ENCODE data around the gene CBX6.

CBX6 gene

DNA sequence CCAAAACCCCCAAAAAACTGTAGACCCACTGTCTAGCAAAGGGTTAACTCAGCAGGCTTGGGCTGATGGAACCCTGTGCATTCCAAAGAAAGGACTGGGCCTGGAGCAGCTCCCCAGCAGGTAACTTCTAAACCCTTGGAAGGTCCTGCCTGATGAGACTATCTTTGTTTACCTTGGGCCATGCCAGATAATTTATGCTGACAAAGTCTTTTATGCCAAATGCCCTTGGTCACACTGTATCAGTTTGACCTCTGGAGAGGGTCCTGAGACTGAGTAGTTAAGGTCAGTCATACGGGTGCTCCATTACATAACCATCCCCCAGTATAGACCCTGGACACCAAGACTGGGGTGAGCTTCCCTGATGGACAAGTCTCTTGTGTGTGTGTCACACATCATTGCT, 56.2 kb downstream of the CBX6 start:
- DNase-seq = no peak

Data from right hindlimb (tissue), 1 donor.